BE2C (cell line): Measurements from ENCODE around the gene MEIOSIN.
A peak's percentile ranks its signal among the peaks of the same experiment; 100 is the strongest.

ENCODE experiments used
- DNase-seq: peaks from one replicate; pipeline ENCODE4 v3.0.0-alpha.2; 2020
- H3K27me3 ChIP-seq: fragments of 250-450 bp; sonication (Bioruptor Pico); 2 replicates; pipeline ENCODE4 v1.5.1; 2020; ENCODE audit warnings: mild to moderate bottlenecking
- H3K36me3 ChIP-seq: fragments of 250-450 bp; sonication (Bioruptor Pico); 2 replicates; pipeline ENCODE4 v1.5.1; 2020; ENCODE audit warnings: mild to moderate bottlenecking
- H3K4me1 ChIP-seq: fragments of 250-450 bp; sonication (Bioruptor Pico); 2 replicates; pipeline ENCODE4 v1.5.1; 2020
- H3K4me3 ChIP-seq: 2 replicates; pipeline ENCODE4 v1.5.1; 2011; ENCODE audit warnings: low read depth, low read length
- H3K9me3 ChIP-seq: fragments of 250-450 bp; sonication (Bioruptor Pico); 2 replicates; pipeline ENCODE4 v1.5.1; 2020
- CTCF ChIP-seq: IDR thresholded peaks from 2 replicates; pipeline ENCODE4 v1.5.1; 2012; ENCODE audit warnings: mild to moderate bottlenecking, low read depth, low read length

MEIOSIN gene

DNA sequence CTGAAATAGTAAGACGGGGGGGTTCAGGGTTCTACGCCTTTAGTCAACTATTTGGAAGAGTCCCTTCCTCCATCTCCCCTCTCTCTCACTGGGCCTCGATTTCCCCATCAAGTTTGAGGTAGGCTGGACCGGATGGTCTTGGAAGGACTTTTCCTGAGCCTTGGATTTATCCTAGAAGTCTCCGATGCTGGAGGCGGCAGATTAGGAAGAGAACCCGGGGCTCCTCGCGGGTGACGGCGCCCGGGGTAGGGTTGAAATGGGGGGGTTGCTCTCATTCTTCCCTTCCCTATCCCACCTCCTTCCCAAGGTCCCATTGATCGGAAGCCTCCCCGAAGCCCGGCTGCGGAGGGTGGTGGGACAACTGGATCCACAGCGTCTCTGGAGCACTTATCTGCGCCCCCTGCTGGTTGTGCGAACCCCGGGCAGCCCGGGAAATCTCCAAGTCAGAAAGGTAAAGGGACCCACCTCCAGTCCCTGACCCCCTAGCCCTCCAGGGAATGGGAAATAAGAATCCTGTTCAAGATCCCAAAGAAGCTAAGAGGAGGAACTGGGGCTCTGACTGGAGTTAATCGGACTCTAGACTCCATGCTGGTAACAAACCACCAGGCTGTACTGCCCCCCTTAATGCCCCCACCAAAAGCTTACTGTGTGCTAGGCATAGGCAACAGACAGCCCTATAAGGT lies 40.0 kb upstream of the MEIOSIN start:
- Histone ChIP-seq H3K4me3 (peak overlapping the region; percentile 94), H3K27me3 (no peaks in the 10 kb centered on the region), H3K4me1 (no peaks in the 10 kb centered on the region), H3K9me3 (no peaks in the 10 kb centered on the region), H3K36me3 (peaks cover 10% of the 10 kb centered on the region)
- DNase-seq = peak; percentile 91
- peak; percentile 94 for TF ChIP-seq CTCF

- Histone ChIP-seq H3K4me3 (no peak overlapping the region), H3K27me3 (no peaks in the 10 kb centered on the region), H3K4me1 (no peaks in the 10 kb centered on the region), H3K9me3 (no peaks in the 10 kb centered on the region), H3K36me3 (peaks cover 14% of the 10 kb centered on the region)
- DNase-seq = no peak
- TF ChIP-seq CTCF = no peak
These were observed 31.6 kb upstream of the MEIOSIN start for GRCh38 chr19:45701676-45702075.

DNA sequence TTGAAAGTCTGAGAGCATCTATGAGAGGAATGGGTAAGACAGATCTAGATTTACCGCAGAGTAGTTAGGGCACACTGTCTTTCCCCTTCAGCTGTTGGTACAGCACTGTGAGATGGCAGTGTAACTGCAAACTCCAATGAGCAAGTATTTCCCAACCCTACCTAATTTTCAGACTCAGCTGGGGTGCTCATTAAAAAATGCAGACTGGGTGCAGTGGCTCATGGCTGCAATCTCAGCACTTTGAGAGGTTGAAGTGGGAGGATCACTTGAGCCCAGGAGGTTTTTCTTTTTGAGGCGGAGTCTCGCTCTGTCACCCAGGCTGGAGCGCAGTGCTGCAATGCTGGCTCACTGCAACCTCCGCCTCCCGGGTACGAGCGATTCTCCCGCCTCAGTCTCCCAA lies 28.1 kb upstream of the MEIOSIN start:
- H3K4me1 ChIP-seq = no peaks in the 10 kb centered on the region
- H3K9me3 ChIP-seq = no peaks in the 10 kb centered on the region
- TF ChIP-seq CTCF = no peak
- no peak overlapping the region for H3K4me3 ChIP-seq
- no peak for DNase-seq
- peaks cover 16% of the 10 kb centered on the region for H3K36me3 ChIP-seq
- no peaks in the 10 kb centered on the region for H3K27me3 ChIP-seq

GRCh38 chr19:45705710-45706415 lies 27.4 kb upstream of the MEIOSIN start:
- no peak for TF ChIP-seq CTCF
- H3K27me3 ChIP-seq = no peaks in the 10 kb centered on the region
- no peak overlapping the region for H3K4me3 ChIP-seq
- H3K36me3 ChIP-seq = peaks cover 16% of the 10 kb centered on the region
- H3K4me1 ChIP-seq = no peaks in the 10 kb centered on the region
- no peak for DNase-seq
- no peaks in the 10 kb centered on the region for H3K9me3 ChIP-seq

- H3K4me1 ChIP-seq = no peaks in the 10 kb centered on the region
- no peaks in the 10 kb centered on the region for H3K9me3 ChIP-seq
- peaks cover 18% of the 10 kb centered on the region for H3K36me3 ChIP-seq
- H3K4me3 ChIP-seq = no peak overlapping the region
- no peaks in the 10 kb centered on the region for H3K27me3 ChIP-seq
- no peak for TF ChIP-seq CTCF
- DNase-seq = no peak
These were observed 22.7 kb upstream of the MEIOSIN start for GRCh38 chr19:45710356-45711130.
